Endothelial cell (in vitro differentiated cells): ENCODE results near the gene DNAH11. TPM values are rescaled to one million over a fixed set of nuclear protein-coding genes. Genes with fewer than 3 reads are reported as not detected.

ENCODE experiments used
- DNase-seq: peaks from one replicate; pipeline ENCODE4 v3.0.0; 2021; ENCODE audit warnings: low spot score
- H3K27ac Mint-ChIP-seq: one replicate; pipeline ENCODE4 v1.8.0; 2021; ENCODE audit warnings: mixed read lengths, inconsistent platforms; ENCODE audit not compliant: unreplicated experiment
- H3K27me3 Mint-ChIP-seq: one replicate; pipeline ENCODE4 v1.8.0; 2021; ENCODE audit warnings: mild to moderate bottlenecking, moderate library complexity, mixed read lengths, inconsistent platforms; ENCODE audit not compliant: unreplicated experiment
- H3K36me3 Mint-ChIP-seq: one replicate; pipeline ENCODE4 v1.8.0; 2021; ENCODE audit warnings: mild to moderate bottlenecking, low read depth, mixed read lengths, inconsistent platforms; ENCODE audit not compliant: unreplicated experiment
- H3K4me1 Mint-ChIP-seq: one replicate; pipeline ENCODE4 v1.8.0; 2021; ENCODE audit warnings: mild to moderate bottlenecking, mixed read lengths, inconsistent platforms; ENCODE audit not compliant: unreplicated experiment
- H3K4me3 Mint-ChIP-seq: one replicate; pipeline ENCODE4 v1.8.0; 2021; ENCODE audit warnings: mild to moderate bottlenecking, mixed read lengths, inconsistent platforms; ENCODE audit not compliant: unreplicated experiment
- H3K9me3 Mint-ChIP-seq: one replicate; pipeline ENCODE4 v1.8.0; 2021; ENCODE audit warnings: mixed read lengths, inconsistent platforms; ENCODE audit not compliant: unreplicated experiment
- CTCF ChIP-seq: fragments of 200-600 bp; sonication (generic); IDR thresholded peaks from one replicate; pipeline ENCODE4 v1.5.0; 2021; ENCODE audit warnings: antibody characterized with exemption; ENCODE audit not compliant: unreplicated experiment
- total RNA-seq: library from RNA; stranded (reverse); fragmentation: NEBNext Ultra II Directional; extraction: Animal tissue kit (Norgen Biotek cat#: 25700); gene quantifications from one replicate; pipeline ENCODE4 v1.2.1, GENCODE V29; 2021; ENCODE audit not compliant: unreplicated experiment

The DNAH11 gene
- total RNA-seq, 1 donor from 2014 or later, result 0.18 TPM

- Mint-ChIP-seq H3K4me3 (no peak overlapping the region), H3K36me3 (no peaks in the 10 kb centered on the region), H3K4me1 (no peaks in the 10 kb centered on the region), H3K27me3 (no peaks in the 10 kb centered on the region), H3K27ac (no peak overlapping the region), H3K9me3 (no peaks in the 10 kb centered on the region)
- no peak for TF ChIP-seq CTCF
- no peak for DNase-seq
These were observed 110.8 kb downstream of the DNAH11 start for GRCh38 chr7:21653623-21654022.

- no peak overlapping the region for H3K27ac Mint-ChIP-seq
- no peak overlapping the region for H3K4me3 Mint-ChIP-seq
- H3K4me1 Mint-ChIP-seq, result no peaks in the 10 kb centered on the region
- no peaks in the 10 kb centered on the region for H3K9me3 Mint-ChIP-seq
- DNase-seq, result no peak
- no peaks in the 10 kb centered on the region for H3K27me3 Mint-ChIP-seq
- no peaks in the 10 kb centered on the region for H3K36me3 Mint-ChIP-seq
- no peak for TF ChIP-seq CTCF
These were observed 113.2 kb downstream of the DNAH11 start for GRCh38 chr7:21656081-21656480.

DNA sequence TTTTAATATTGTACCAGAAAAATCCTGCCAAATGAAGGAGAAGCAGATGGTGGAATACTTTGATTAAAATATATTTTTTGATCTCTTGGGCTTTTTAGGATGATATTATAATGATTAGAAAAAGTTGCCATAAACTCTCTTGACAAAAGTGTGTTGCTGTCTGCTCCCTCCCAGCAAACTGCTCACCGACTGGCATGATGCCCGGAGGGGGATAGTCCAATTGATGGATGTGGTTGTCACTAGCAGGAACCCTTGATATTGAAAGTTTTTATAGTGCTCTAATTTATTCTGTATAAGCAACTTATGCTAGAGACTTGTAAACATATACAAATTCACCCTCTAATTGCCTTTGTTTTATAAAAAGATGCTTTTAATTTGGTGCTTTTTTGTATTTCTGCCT, 114.0 kb downstream of the DNAH11 start:
- no peak overlapping the region for H3K27ac Mint-ChIP-seq
- DNase-seq, result no peak
- no peaks in the 10 kb centered on the region for H3K9me3 Mint-ChIP-seq
- H3K4me3 Mint-ChIP-seq, result no peak overlapping the region
- H3K36me3 Mint-ChIP-seq, result no peaks in the 10 kb centered on the region
- H3K27me3 Mint-ChIP-seq, result no peaks in the 10 kb centered on the region
- no peak for TF ChIP-seq CTCF
- H3K4me1 Mint-ChIP-seq, result no peaks in the 10 kb centered on the region

GRCh38 chr7:21670496-21670895, 127.7 kb downstream of the DNAH11 start:
- no peaks in the 10 kb centered on the region for H3K9me3 Mint-ChIP-seq
- H3K27me3 Mint-ChIP-seq, result no peaks in the 10 kb centered on the region
- DNase-seq, result no peak
- TF ChIP-seq CTCF, result no peak
- H3K36me3 Mint-ChIP-seq, result no peaks in the 10 kb centered on the region
- no peak overlapping the region for H3K4me3 Mint-ChIP-seq
- no peak overlapping the region for H3K27ac Mint-ChIP-seq
- no peaks in the 10 kb centered on the region for H3K4me1 Mint-ChIP-seq

- Mint-ChIP-seq H3K9me3 (no peaks in the 10 kb centered on the region), H3K27ac (no peak overlapping the region), H3K36me3 (no peaks in the 10 kb centered on the region), H3K27me3 (no peaks in the 10 kb centered on the region), H3K4me1 (no peaks in the 10 kb centered on the region), H3K4me3 (no peak overlapping the region)
- DNase-seq, result no peak
- no peak for TF ChIP-seq CTCF
These were observed 129.0 kb downstream of the DNAH11 start for GRCh38 chr7:21671859-21672258.
